ENCODE results near the gene TGM5. TPM values are rescaled to one million over a fixed set of nuclear protein-coding genes. Genes with fewer than 3 reads are reported as not detected.

Gene TGM5
- total and polyA plus RNA-seq, 8 donors, result not detected

DNA sequence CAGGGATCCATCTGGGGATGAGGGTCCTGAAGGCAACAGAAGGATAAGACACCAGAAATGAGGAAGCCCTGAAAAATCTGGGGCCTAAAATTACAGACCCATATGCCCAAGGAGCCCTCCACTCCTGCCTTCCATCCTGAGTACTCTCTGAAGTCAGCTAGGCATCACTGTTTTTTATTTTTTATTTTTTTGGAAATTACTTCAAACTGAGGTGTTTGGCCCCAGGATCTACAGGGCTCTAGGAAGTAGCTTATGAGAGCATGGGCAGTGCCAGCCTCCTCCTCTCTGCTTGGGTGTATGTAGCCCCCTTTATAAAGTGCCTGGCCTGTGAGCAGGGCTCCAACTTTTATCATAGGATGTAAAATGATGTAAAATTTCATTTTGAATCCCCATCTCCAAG, 53.8 kb downstream of the TGM5 start:
- intact Hi-C loops (cut with DNase I), result no loop called here
- Histone ChIP-seq H3K27ac (no peak overlapping the region), H3K27me3 (peaks cover 0 to 26% of the 10 kb centered on the region in 2 donors), H3K4me3 (no peak overlapping the region), H3K4me1 (no peaks in the 10 kb centered on the region), H3K36me3 (no peaks in the 10 kb centered on the region), H3K9me3 (no peaks in the 10 kb centered on the region)
- TF ChIP-seq, protein P1, sequence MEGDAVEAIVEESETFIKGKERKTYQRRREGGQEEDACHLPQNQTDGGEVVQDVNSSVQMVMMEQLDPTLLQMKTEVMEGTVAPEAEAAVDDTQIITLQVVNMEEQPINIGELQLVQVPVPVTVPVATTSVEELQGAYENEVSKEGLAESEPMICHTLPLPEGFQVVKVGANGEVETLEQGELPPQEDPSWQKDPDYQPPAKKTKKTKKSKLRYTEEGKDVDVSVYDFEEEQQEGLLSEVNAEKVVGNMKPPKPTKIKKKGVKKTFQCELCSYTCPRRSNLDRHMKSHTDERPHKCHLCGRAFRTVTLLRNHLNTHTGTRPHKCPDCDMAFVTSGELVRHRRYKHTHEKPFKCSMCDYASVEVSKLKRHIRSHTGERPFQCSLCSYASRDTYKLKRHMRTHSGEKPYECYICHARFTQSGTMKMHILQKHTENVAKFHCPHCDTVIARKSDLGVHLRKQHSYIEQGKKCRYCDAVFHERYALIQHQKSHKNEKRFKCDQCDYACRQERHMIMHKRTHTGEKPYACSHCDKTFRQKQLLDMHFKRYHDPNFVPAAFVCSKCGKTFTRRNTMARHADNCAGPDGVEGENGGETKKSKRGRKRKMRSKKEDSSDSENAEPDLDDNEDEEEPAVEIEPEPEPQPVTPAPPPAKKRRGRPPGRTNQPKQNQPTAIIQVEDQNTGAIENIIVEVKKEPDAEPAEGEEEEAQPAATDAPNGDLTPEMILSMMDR (IDR thresholded peaks at IDR 0.05), result no peak
- DNase-seq (no peak), ATAC-seq (no peak)

DNA sequence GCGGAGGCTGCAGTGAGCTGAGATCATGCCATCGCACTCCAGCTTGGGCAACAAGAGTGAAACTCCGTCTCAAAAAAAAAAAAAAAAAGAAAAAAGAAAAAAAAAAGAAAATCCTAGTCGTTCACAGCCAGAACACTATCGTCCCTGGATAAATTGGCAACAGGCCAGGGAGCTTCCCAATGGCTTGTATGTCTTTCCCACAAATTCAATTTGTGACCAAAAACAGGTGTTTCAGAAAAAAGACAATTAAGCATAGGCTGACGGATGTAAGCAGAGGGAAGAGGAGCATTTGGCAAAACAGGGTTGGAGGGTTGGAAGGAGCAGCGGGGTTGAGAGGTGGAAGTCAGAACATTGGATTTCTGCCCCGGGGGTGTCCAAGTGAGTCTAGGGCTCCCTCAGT, 54.4 kb downstream of the TGM5 start:
- no peak for DNase-seq
- Histone ChIP-seq H3K4me3 (no peak overlapping the region), H3K27me3 (peaks cover 0 to 29% of the 10 kb centered on the region in 2 donors), H3K4me1 (no peaks in the 10 kb centered on the region), H3K9me3 (no peaks in the 10 kb centered on the region), H3K36me3 (no peaks in the 10 kb centered on the region), H3K27ac (no peak overlapping the region)
- TF ChIP-seq, protein P1 (IDR thresholded peaks at IDR 0.05), result no peak
- intact Hi-C loops (cut with DNase I), result no loop called here
- ATAC-seq, result no peak

- Histone ChIP-seq H3K9me3 (no peaks in the 10 kb centered on the region), H3K36me3 (no peaks in the 10 kb centered on the region), H3K4me3 (no peak overlapping the region), H3K27ac (no peak overlapping the region), H3K4me1 (no peaks in the 10 kb centered on the region), H3K27me3 (peaks cover 0 to 29% of the 10 kb centered on the region in 2 donors)
- TF ChIP-seq, protein P1 (IDR thresholded peaks at IDR 0.05), result no peak
- ATAC-seq (no peak), DNase-seq (no peak)
- intact Hi-C loops (cut with DNase I), result no loop called here
Observed at GRCh38 chr15:43211224-43211735, 55.4 kb downstream of the TGM5 start.

DNA sequence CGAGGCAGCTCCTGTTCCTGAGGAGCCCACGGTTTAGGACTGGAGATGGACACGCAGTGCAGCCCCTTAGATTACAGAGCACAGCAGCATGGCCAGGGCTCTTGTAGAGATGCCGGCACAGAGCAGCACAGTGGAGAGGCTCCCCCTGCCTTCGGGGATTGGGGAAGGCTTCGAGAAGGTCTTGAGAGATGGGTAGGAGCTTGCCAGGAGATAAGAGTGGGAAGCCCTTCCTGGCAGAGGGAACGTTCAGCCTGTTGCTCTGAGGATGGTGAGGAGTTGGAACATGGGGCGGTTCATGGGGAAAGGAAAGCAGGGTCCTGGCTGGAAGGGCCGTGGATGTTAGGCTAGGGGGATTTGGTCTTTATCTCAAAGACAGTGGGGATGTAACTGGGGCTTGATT, 55.9 kb downstream of the TGM5 start:
- intact Hi-C loops (cut with DNase I), result no loop called here
- Histone ChIP-seq H3K27me3 (peaks cover 0 to 29% of the 10 kb centered on the region in 2 donors), H3K4me1 (no peaks in the 10 kb centered on the region), H3K9me3 (no peaks in the 10 kb centered on the region), H3K4me3 (no peak overlapping the region), H3K36me3 (no peaks in the 10 kb centered on the region), H3K27ac (no peak overlapping the region)
- TF ChIP-seq, protein P1 (IDR thresholded peaks at IDR 0.05), result no peak
- ATAC-seq (no peak), DNase-seq (no peak)

- no peak overlapping the region for H3K4me3 ChIP-seq
- intact Hi-C loops (cut with DNase I), result no loop called here
- H3K4me1 ChIP-seq, result no peaks in the 10 kb centered on the region
- no peaks in the 10 kb centered on the region for H3K9me3 ChIP-seq
- DNase-seq (no peak), ATAC-seq (no peak)
- H3K27ac ChIP-seq, result no peak overlapping the region
- no peaks in the 10 kb centered on the region for H3K36me3 ChIP-seq
- TF ChIP-seq, protein P1 (IDR thresholded peaks at IDR 0.05), result no peak
- peaks cover 0 to 29% of the 10 kb centered on the region in 2 donors for H3K27me3 ChIP-seq
Observed at GRCh38 chr15:43210172-43210745, 56.5 kb downstream of the TGM5 start.
